KOPT-K1 (cell line): ENCODE results near the gene MSANTD3.

Source experiments
- H3K27ac ChIP-seq: fragments of 200-600 bp; sonication (generic); 2 replicates; pipeline ENCODE4 v1.5.1; 2016; ENCODE audit warnings: antibody characterized with exemption, mild to moderate bottlenecking, low read depth, low read length; ENCODE audit not compliant: poor library complexity, severe bottlenecking
- H3K36me3 ChIP-seq: fragments of 200-600 bp; sonication (generic); 2 replicates; pipeline ENCODE4 v1.5.1; 2017; ENCODE audit warnings: antibody characterized with exemption, mild to moderate bottlenecking, low read length, moderate library complexity; ENCODE audit not compliant: insufficient read depth
- H3K9me3 ChIP-seq: fragments of 200-600 bp; sonication (generic); 2 replicates; pipeline ENCODE4 v1.5.1; 2017; ENCODE audit warnings: antibody characterized with exemption, low read length, mild to moderate bottlenecking; ENCODE audit not compliant: insufficient read depth, poor library complexity, severe bottlenecking

MSANTD3 gene

DNA sequence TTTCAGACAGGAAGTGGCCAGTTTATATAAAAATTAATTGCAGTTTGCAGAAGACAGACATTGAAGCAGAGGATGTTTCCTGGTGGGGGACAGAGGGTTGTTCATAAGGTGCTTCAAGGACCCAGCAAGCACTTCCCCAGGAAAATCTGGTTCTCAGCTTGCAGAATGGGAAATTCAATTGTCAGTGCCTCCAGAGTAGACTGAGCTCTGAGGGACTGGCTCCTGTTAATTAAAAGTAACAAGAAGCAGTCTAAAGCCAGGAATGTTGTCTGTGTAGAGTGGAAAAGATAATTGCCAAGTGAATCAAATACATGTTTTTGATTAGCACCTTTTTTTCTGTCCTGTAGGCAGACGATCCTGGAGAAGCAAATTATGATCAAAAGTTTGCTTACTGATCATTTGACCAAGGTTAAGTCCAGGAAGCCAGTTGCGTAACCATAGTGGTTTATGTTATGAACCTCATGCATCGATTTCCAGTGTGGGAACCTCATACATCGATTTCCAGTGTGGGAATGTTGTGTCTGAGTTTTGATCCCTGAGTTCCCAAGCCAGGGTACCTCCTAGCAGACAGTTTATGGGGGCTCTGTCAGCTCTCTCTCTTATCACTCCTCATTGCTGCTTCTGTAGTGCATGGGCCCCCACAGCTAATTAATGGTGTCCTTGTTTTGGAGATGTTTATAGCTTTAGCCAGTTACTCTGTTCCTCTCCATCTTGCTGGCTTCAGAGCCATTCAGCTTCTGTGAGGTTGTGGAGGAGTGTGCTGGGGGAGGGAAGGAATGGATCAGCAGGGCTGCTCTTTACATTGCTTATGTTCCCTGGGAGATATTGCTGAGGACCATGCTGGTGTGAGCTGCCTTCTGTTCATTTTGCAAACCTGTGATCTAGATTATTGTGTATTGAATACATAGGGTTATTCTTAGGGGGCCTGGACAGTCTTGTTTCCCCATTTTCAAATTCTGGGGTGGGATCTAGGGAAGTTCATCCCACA, 17.1 kb downstream of the MSANTD3 start:
- Histone ChIP-seq H3K36me3 (no peaks in the 10 kb centered on the region; the same call in 1 of the 2 replicates), H3K27ac (no peak overlapping the region), H3K9me3 (no peaks in the 10 kb centered on the region)

DNA sequence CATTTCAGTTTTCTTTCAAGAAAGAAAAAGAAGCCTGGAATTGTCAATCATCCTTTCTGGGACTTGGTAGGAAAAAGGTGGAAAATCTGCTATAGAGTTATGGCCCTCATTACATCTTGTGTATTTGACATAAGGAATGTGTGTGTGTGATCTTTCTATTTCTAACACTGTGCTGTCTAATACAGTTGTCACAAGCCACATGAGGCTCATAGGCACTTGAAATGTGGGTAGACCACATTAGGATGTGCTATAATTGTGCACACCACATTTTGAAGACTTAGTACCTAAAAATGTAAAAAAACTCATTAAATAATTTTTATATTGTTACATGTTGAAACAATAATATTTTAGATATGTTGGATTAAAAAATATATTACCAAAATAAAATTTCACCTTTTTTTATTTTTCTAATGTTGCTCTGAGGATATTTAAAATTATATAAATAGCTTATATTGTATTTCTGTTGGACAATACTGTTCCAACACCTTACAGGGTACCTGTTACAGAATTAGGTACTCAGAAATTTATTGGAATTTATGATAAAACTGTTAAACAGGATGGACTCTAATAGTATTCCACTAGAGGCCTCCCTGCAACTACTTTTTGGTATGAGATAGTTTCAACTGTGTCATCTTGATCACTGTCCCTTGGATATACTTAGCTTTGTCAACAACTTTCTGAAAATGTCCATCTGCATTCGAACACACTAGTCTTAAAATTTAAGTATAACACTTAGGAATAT, 18.4 kb downstream of the MSANTD3 start:
- Histone ChIP-seq H3K27ac (no peak overlapping the region), H3K36me3 (no peaks in the 10 kb centered on the region; the same call in 1 of the 2 replicates), H3K9me3 (no peaks in the 10 kb centered on the region)

DNA sequence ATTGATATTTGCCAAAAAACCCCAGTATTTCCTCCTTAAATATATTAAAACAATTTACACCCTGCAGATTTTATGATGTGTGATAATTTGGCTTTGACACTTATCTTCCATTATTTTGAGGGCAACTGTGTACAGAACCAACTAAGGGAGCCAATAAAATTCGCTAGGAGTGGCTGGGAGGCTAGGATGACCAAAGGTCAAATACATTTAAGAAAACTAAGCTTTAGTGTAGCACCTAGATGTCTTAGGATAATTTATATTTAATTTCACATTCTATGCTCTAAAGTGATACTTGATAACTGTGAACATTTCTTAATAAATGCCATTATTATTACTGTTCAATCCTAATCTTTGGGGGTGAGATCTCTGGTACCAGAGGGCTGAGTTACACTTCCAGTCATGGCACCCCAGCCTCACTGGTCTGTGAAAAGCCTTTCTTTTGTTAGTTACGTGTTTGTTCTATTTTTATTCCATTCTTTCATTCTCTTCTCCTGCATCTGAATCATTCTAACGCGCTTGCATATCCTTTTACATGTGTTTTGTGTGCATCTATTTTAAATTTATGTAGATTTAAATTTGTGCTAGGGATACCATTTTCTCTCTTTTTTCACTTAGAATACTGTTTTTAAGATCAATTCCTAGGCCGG, 19.1 kb downstream of the MSANTD3 start:
- no peaks in the 10 kb centered on the region for H3K9me3 ChIP-seq
- no peak overlapping the region for H3K27ac ChIP-seq
- no peaks in the 10 kb centered on the region; the same call in 1 of the 2 replicates for H3K36me3 ChIP-seq

DNA sequence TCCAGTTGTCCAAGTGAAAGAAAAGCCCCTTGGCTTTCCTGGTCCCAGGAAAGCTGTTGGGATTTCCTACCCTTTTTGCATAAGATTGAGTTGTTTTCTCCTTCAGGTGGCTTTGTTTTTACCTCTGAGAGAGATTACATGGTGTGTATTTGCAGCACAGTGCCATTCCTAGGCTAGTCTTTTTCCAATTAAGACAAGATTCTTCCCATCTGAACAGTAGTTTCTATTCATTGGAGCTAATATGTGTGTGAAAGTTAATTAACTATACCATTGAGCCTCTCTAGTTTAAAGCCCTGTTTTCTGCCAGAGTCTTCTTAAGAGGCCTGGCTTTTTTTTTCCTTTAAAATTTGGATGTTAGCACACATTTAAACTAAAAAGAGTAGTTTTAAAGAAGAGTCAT, 20.1 kb downstream of the MSANTD3 start:
- Histone ChIP-seq H3K36me3 (peaks cover 6% of the 10 kb centered on the region; the same call in 1 of the 2 replicates), H3K9me3 (no peaks in the 10 kb centered on the region), H3K27ac (no peak overlapping the region)

DNA sequence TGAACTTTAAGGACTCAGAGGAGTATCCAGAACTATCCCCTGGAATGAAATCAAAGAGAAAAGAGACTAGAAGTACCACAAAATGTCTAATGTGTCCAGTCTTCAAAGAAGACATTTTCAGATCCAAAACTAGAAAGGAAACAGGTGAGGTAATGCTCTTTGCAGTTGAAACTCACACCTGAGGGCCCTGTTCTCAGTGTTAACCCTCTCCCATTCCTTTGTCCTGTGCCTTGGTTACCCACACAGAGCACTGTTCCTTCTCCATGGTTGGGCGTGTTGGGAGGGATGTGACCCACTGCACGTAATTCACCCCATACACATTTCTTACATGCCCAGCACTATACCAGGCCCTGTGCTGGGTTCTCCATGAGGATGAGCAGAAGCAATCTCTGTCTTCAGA, 21.3 kb downstream of the MSANTD3 start:
- Histone ChIP-seq H3K36me3 (peaks cover 15% of the 10 kb centered on the region; the same call in 1 of the 2 replicates), H3K9me3 (no peaks in the 10 kb centered on the region), H3K27ac (no peak overlapping the region)

DNA sequence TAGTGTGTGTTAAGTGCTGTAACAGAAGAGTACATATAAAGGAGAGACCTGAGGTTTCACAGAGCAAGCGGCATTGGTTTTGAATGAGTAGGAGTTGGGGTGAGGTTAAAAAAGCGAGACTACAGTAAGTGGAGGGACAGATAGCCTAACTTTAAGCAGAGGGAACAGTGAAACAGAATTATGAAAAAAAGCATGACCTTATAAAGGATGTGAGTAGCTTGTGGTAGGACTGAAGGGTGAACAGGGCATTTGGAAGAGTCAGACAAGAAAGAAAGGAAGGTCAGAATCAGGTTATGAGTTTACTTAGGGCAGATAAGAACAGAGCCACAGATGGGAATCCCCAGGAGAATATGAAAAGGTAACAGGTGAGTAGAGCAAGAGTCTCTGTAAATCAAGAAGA, 22.5 kb downstream of the MSANTD3 start:
- H3K27ac ChIP-seq = no peak overlapping the region
- peaks cover 15% of the 10 kb centered on the region; the same call in 1 of the 2 replicates for H3K36me3 ChIP-seq
- no peaks in the 10 kb centered on the region for H3K9me3 ChIP-seq

DNA sequence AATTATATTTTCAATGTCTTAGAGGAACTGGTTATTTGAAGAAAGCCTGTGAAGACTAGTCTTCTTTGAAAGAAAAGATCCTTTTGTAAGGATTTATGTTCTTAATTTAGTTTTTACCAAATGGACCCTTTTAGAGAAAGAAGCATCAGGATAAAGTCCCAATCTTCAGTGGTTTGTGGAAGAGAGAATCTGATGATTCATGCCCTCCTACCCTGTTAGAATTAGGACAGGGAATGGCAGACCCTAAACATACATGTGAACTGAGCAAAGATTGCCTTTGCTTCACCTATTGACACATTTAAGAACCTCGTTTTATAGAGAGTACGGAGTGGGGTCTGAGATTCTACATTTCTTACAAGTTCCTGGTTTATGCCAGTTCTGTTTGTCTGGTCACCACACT, 26.0 kb downstream of the MSANTD3 start:
- Histone ChIP-seq H3K27ac (no peak overlapping the region), H3K36me3 (peaks cover 15% of the 10 kb centered on the region; the same call in 1 of the 2 replicates), H3K9me3 (no peaks in the 10 kb centered on the region)

DNA sequence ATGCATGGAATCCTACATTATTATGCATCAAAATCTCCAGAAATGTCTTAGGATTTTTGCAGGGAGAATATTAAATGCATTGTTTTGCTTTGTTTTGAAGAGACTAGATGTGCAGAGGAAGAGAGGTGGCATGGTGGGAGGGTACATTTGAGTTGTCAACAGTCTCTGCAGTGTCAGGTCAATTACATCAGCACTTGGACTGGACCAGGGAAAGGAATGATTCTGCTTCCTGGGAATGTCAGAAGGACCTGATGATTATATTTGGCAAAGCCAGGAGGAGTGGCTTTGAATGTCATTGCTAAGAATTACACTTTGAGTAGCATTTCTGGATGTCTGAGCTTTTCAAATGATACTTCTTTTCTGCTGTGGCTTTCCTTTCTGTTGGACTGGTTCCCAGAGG, 28.5 kb downstream of the MSANTD3 start:
- Histone ChIP-seq H3K36me3 (peaks cover 15% of the 10 kb centered on the region; the same call in 1 of the 2 replicates), H3K9me3 (no peaks in the 10 kb centered on the region), H3K27ac (no peak overlapping the region)

DNA sequence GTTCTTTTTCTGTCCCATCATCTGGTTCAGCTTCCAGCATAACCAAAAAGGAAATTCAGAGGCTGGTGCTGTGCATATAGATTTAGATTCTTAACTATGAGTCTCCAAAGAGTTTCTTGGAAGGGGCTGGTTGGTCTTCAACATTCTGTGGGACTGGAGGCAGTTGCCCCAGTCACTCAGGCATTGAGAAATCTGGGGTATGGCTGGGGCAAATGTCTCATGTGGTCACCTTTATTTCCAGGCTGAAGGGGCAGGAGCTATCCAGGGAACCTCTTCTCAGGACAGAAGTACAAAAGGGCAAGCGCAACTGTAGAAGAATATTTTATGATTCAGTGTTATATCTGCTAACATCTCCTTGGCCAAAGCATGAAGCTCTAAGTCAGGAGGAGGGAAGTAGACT, 30.6 kb downstream of the MSANTD3 start:
- no peak overlapping the region for H3K27ac ChIP-seq

DNA sequence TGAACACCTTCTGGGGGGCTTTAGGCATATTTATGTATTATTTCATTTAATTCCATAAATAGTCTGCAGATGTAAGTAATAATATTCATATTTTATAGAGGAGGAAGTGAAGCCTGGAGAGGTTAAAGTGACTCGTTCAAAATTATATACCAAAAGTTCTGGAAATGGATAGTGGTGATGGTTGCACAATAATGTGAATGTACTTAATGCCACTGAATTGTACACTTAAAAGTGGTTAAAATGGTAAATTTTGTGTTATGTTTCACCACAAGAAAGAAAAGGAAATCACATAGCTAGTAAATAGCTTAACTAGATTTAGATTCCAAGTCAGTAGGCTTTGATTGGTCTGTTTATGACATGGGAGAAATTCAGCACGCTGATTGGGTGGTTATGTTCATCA, 33.0 kb downstream of the MSANTD3 start:
- Histone ChIP-seq H3K9me3 (no peaks in the 10 kb centered on the region), H3K27ac (no peak overlapping the region), H3K36me3 (no peaks in the 10 kb centered on the region)

More for the DNA sequence above, 30.6 kb downstream of the MSANTD3 start:
- H3K36me3 ChIP-seq = peaks cover 6% of the 10 kb centered on the region; the same call in 1 of the 2 replicates
- no peaks in the 10 kb centered on the region for H3K9me3 ChIP-seq

DNA sequence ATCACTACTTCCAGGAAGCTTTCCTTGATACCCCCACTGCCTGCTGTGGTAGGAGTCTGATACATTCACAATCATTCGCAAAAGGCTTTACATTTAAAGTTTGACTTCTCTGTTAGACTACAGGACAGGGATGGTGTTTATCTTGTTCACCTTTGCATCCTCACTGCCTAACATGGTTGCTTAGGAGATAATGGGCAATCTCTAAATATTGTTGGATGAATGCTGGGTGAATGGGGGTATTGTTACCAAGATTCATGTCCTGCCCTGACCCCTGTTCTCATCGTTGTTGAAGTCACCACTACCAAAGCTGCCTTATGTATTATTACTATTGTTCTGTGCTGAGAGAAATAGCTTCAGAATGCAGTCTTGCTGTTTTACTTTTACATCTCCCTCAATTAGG, 38.3 kb downstream of the MSANTD3 start:
- no peaks in the 10 kb centered on the region for H3K9me3 ChIP-seq
- no peaks in the 10 kb centered on the region for H3K36me3 ChIP-seq
- no peak overlapping the region for H3K27ac ChIP-seq

DNA sequence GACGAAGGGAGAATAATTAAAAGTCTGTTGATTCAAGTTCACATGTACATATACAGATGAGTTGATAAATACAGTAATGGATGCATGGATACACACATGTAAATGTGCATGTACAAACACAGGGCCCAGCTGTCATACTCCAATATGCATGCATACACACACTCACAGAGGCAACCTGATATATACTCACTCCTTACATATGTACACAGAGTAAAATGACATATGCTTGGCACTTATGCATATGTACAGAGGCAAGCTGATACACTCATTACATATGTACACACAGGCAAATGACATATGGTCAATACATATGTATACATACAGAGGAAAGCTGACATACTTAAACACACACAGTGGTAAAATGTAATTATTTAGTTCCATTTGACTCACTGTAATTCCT, 38.8 kb downstream of the MSANTD3 start:
- Histone ChIP-seq H3K9me3 (no peaks in the 10 kb centered on the region), H3K36me3 (no peaks in the 10 kb centered on the region), H3K27ac (no peak overlapping the region)

DNA sequence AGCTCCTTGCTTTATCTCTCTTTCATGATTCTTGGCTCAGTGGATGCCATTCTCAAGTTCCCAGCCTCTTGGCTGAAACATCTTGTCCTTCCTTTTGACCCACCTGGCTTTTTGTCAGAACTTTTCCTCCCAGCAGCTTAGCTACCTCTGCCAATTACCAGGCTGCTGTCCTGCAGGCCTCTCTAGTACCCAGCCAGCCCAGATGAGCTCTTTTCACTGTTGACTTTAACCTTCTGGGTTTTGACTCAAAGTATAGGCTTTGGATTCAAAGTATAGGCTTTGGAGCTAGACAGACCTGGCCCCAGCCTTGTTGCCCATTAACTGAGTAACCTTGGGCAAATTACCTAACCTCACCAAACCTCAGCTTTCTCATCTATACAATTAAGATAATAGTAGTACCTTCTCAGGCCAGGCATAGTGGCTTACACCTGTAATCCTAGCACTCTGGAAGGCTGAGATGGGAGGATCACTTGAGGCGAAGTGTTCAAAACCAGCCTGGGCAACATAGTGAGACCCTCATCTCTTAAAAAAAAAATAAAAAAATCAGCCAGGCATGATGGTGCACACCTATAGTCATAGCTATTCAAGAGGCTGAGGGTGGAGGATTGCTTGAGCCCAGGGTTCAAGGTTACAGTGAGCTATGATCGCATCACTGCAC, 39.4 kb downstream of the MSANTD3 start:
- Histone ChIP-seq H3K27ac (no peak overlapping the region), H3K36me3 (no peaks in the 10 kb centered on the region), H3K9me3 (no peaks in the 10 kb centered on the region)

DNA sequence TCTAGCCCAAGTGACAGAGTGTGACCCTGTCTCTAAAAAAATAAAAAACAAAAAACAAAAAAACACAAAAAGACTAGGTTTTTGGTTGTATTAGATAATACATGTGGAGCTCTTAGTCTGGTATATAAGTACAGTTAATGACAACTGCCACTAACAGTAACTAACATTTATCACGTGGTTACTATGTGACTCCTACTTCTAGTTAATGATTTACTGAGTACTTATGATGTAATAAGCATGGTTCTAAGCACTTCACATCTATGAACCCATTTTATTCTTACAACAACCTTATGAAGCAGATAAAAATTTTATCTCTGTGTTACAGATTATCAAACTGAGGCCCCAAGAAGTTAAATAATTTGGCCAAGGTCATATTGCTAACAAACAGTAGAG, 39.9 kb downstream of the MSANTD3 start:
- no peaks in the 10 kb centered on the region for H3K36me3 ChIP-seq
- no peaks in the 10 kb centered on the region for H3K9me3 ChIP-seq
- H3K27ac ChIP-seq = no peak overlapping the region
